K562 (cell line): Measurements from ENCODE around the gene PLK5. TPM values are rescaled to one million over a fixed set of nuclear protein-coding genes. Genes with fewer than 3 reads are reported as not detected.

Experiments
- ATF7 ChIP-seq: fragments of 450-650 bp; IDR thresholded peaks from 2 replicates; pipeline ENCODE4 v1.7.1; 2014; ENCODE audit warnings: mild to moderate bottlenecking, moderate library complexity
- BRD4 ChIP-seq: fragments of 200-600 bp; sonication (generic); IDR thresholded peaks from 2 replicates; pipeline ENCODE4 v1.6.1; 2017; ENCODE audit warnings: inconsistent platforms
- BRF2 ChIP-seq: IDR thresholded peaks from 3 replicates; pipeline ENCODE4 v1.6.1; 2011; ENCODE audit warnings: borderline replicate concordance, mild to moderate bottlenecking; ENCODE audit not compliant: insufficient read length, insufficient read depth
- CBFA2T2 ChIP-seq: fragments of 450-650 bp; conservative IDR thresholded peaks from 2 replicates; pipeline ENCODE4 v1.6.1; 2017; ENCODE audit warnings: mild to moderate bottlenecking
- CBX1 ChIP-seq: sonication (generic); IDR thresholded peaks from 2 replicates; pipeline ENCODE4 v1.6.1; 2016; ENCODE audit warnings: antibody characterized with exemption, low read depth, mild to moderate bottlenecking
- CBX2 ChIP-seq: fragments of 200-600 bp; sonication (generic); IDR thresholded peaks from one replicate; pipeline ENCODE4 v1.6.1; 2012; ENCODE audit warnings: mild to moderate bottlenecking, low read length, inconsistent platforms; ENCODE audit not compliant: insufficient read depth, poor library complexity, severe bottlenecking
- CEBPB ChIP-seq: fragments of 450-650 bp; IDR thresholded peaks from 2 replicates; pipeline ENCODE4 v1.6.1; 2016; ENCODE audit warnings: missing genetic modification characterization, missing compliant biosample characterization
- CHD1 ChIP-seq: fragments of 200-600 bp; sonication (generic); IDR thresholded peaks from one replicate; pipeline ENCODE4 v1.6.1; 2012; ENCODE audit warnings: mild to moderate bottlenecking, moderate library complexity, low read length, inconsistent platforms
- FOS ChIP-seq: IDR thresholded peaks from 3 replicates; pipeline ENCODE4 v1.6.1; 2011; ENCODE audit not compliant: insufficient read length; ENCODE audit errors: extremely low read depth
- HMGN3 ChIP-seq: IDR thresholded peaks from 2 replicates; pipeline ENCODE4 v1.6.1; 2011; ENCODE audit warnings: borderline replicate concordance, low read depth, mild to moderate bottlenecking, mixed read lengths, low read length; ENCODE audit not compliant: insufficient read length; ENCODE audit errors: extremely low read depth
- MCM5 ChIP-seq: fragments of 450-650 bp; IDR thresholded peaks from 2 replicates; pipeline ENCODE4 v1.6.1; 2016; ENCODE audit warnings: low read depth
- OTX1 ChIP-seq: fragments of 450-650 bp; formaldehyde crosslinking; IDR thresholded peaks from 2 replicates; pipeline ENCODE4 v1.4.0; 2022; ENCODE audit warnings: mild to moderate bottlenecking
- POLR3G ChIP-seq: IDR thresholded peaks from 2 replicates; pipeline ENCODE4 v1.6.1; 2011; ENCODE audit not compliant: insufficient read length, insufficient replicate concordance; ENCODE audit errors: extremely low read depth
- RAD51 ChIP-seq: fragments of 450-650 bp; IDR thresholded peaks from 2 replicates; pipeline ENCODE4 v1.7.1; 2016; ENCODE audit warnings: low read depth, mild to moderate bottlenecking, borderline replicate concordance
- RBM39 ChIP-seq: fragments of 200-400 bp; formaldehyde crosslinking; optimal IDR thresholded peaks from 2 replicates; pipeline ENCODE3; 2018; ENCODE audit warnings: low read depth, low read length
- RFX5 ChIP-seq: IDR thresholded peaks from 2 replicates; pipeline ENCODE4 v1.6.1; 2011; ENCODE audit warnings: low read depth, mild to moderate bottlenecking, improper control_type of control experiment, low read length
- RREB1 ChIP-seq: fragments of 250-450 bp; sonication (Bioruptor Pico); IDR thresholded peaks from 2 replicates; pipeline ENCODE4 v1.4.0; 2020
- RUNX1 ChIP-seq: sonication (generic); IDR thresholded peaks from 2 replicates; pipeline ENCODE4 v1.6.1; 2016; ENCODE audit warnings: antibody characterized with exemption, low read depth
- SMARCE1 ChIP-seq: fragments of 450-650 bp; IDR thresholded peaks from 2 replicates; pipeline ENCODE4 v1.7.1; 2016; ENCODE audit warnings: mild to moderate bottlenecking
- SPI1 ChIP-seq: IDR thresholded peaks from 2 replicates; pipeline ENCODE4 v1.6.1; 2011; ENCODE audit warnings: low read depth, low read length, control low read depth, borderline replicate concordance
- SRSF3 ChIP-seq: fragments of 200-400 bp; formaldehyde crosslinking; IDR thresholded peaks from 2 replicates; pipeline ENCODE4 v1.6.1; 2016; ENCODE audit warnings: mild to moderate bottlenecking, low read length, moderate library complexity; ENCODE audit not compliant: insufficient read depth
- WHSC1 ChIP-seq: IDR thresholded peaks from one replicate; pipeline ENCODE4 v1.6.1; 2012; ENCODE audit warnings: low read length, control low read depth, inconsistent platforms
- ZNF696 ChIP-seq: fragments of 250-450 bp; sonication (Bioruptor Pico); conservative IDR thresholded peaks from 2 replicates; pipeline ENCODE4 v1.4.0; 2020; ENCODE audit warnings: mild to moderate bottlenecking, moderate library complexity
- ZNF764 ChIP-seq: fragments of 250-450 bp; sonication (Bioruptor Pico); IDR thresholded peaks from 2 replicates; pipeline ENCODE4 v1.4.0; 2020; ENCODE audit warnings: low read depth, mild to moderate bottlenecking, moderate library complexity
- ZNF766 ChIP-seq: fragments of 200-800 bp; sonication (Bioruptor generic); conservative IDR thresholded peaks from 2 replicates; pipeline ENCODE4 v1.6.1; 2016; ENCODE audit warnings: missing genetic modification characterization, missing compliant biosample characterization
- ZNF77 ChIP-seq: fragments of 250-450 bp; sonication (Bioruptor Pico); IDR thresholded peaks from 2 replicates; pipeline ENCODE4 v1.5.0; 2020
- ZNF785 ChIP-seq: fragments of 250-450 bp; sonication (Bioruptor Pico); IDR thresholded peaks from 2 replicates; pipeline ENCODE4 v1.4.0; 2020; ENCODE audit warnings: mild to moderate bottlenecking
- polyA plus RNA-seq, 8 experiments: library from polyadenylated mRNA; depleted of rRNA in 4 of 8; stranded (reverse) in 5 of 8; unstranded in 3 of 8; fragments of >200 nt; fragmentation: Nextera tagmentation in 2 of 8; fragmentation: Illumina TruSeq in 1 of 8; extraction: Ambion mirVana in 2 of 8; extraction: Trizol in 1 of 8; gene quantifications; 2 replicates each; pipeline versions ENCODE4 v1.2.1 to v1.2.3, GENCODE V29; 2011 to 2014; ENCODE audit warnings: inconsistent platforms in 1 of 8, missing spikeins in 1 of 8
- total RNA-seq, 7 experiments: library from RNA; depleted of rRNA in 6 of 7; stranded (reverse); fragments of >200 nt in 6 of 7; fragmentation: Illumina TruSeq in 2 of 7; extraction: Trizol in 2 of 7; gene quantifications; 2 replicates each; pipeline versions ENCODE4 v1.2.1 to v1.2.3, GENCODE V29; 2011 to 2021; ENCODE audit warnings: low replicate concordance in 1 of 7

PLK5 gene
- total and polyA plus RNA-seq, 9 of the 15 experiments (the other 6 are each of a cell fraction or from before 2014, with no cell fraction given), result 0.04 to 0.23 (median 0.11) TPM; not detected in 5

GRCh38 chr19:1516395-1516753, 7.5 kb upstream of the PLK5 start (continued):
- no peak for TF ChIP-seq ZNF785 (CRISPR knock-in tag)
- no peak for TF ChIP-seq RUNX1
- no peak for TF ChIP-seq WHSC1
- TF ChIP-seq SPI1, result no peak
- no peak for TF ChIP-seq BRF2
- peak; percentile 26 for TF ChIP-seq FOS
- peak; percentile 79 for TF ChIP-seq RAD51
- TF ChIP-seq OTX1 (CRISPR knock-in tag), result no peak
- TF ChIP-seq CBX2, result no peak
- TF ChIP-seq CEBPB, result 0 out of 2 replicates have a peak, but pooled peaks have one; percentile 24
- no peak for TF ChIP-seq BRD4
- TF ChIP-seq ATF7, result peak; percentile 66; the same call in 1 of the 2 replicates
- TF ChIP-seq RFX5, result no peak
- no peak for TF ChIP-seq ZNF766
- TF ChIP-seq CBFA2T2, result peak; percentile 14; the same call in 1 of the 2 replicates
- TF ChIP-seq POLR3G, result no peak
- TF ChIP-seq SRSF3, result no peak
- no peak for TF ChIP-seq RBM39
- no peak for TF ChIP-seq RREB1 (CRISPR knock-in tag)
- no peak for TF ChIP-seq CHD1
- TF ChIP-seq HMGN3, result no peak
- no peak for TF ChIP-seq MCM5
- no peak for TF ChIP-seq CBX1
- no peak for TF ChIP-seq ZNF77 (CRISPR knock-in tag)
- no peak for TF ChIP-seq ZNF696 (CRISPR knock-in tag)
- no peak for TF ChIP-seq SMARCE1
- TF ChIP-seq ZNF764 (CRISPR knock-in tag), result no peak
